NCI-H446 (cell line): Measurements from ENCODE around the gene GPR176.
A peak's percentile ranks its signal among the peaks of the same experiment; 100 is the strongest.

Experiments used
- DNase-seq, 2 experiments: peaks; one replicate each; lab custom pipeline; 2025; lab: John Stamatoyannopoulos, UW

The GPR176 gene

GRCh38 chr15:39783244-39783820, 136.7 kb downstream of the GPR176 start:
- DNase-seq = no peak

GRCh38 chr15:39782441-39783138, 137.5 kb downstream of the GPR176 start, which contains the start of gene FSIP1:
FSIP1 (minus strand) TSS chr15:39782841; CDS start chr15:39776524, 6,317 bp downstream.
- DNase-seq = peak; percentile 89 to 95

GRCh38 chr15:39781967-39782302, 138.1 kb downstream of the GPR176 start:
- DNase-seq = no peak

GRCh38 chr15:39781147-39781966, 138.7 kb downstream of the GPR176 start:
- no peak for DNase-seq

- DNase-seq = no peak
These were observed 142.0 kb downstream of the GPR176 start for GRCh38 chr15:39778021-39778420.

- no peak for DNase-seq
These were observed 142.6 kb downstream of the GPR176 start for GRCh38 chr15:39777496-39777895.

- DNase-seq = no peak
These were observed 144.0 kb downstream of the GPR176 start for GRCh38 chr15:39776068-39776467.

GRCh38 chr15:39774688-39775267, 145.3 kb downstream of the GPR176 start:
- DNase-seq = no peak

GRCh38 chr15:39770748-39771689, 149.0 kb downstream of the GPR176 start:
- peak in 1 of 2 experiments; percentile 5 for DNase-seq

- no peak for DNase-seq
These were observed 152.1 kb downstream of the GPR176 start for GRCh38 chr15:39767921-39768320.

GRCh38 chr15:39761006-39761405, 159.1 kb downstream of the GPR176 start:
- no peak for DNase-seq

GRCh38 chr15:39756806-39757522, 163.1 kb downstream of the GPR176 start:
- peak; percentile 39 to 75 for DNase-seq

- no peak for DNase-seq
These were observed 167.1 kb downstream of the GPR176 start for GRCh38 chr15:39752991-39753390.

GRCh38 chr15:39752246-39752645, 167.8 kb downstream of the GPR176 start:
- no peak for DNase-seq
